OCI-M2 (cell line): ENCODE data around the gene TEAD4.

Source experiments
- DNase-seq: peaks from one replicate; lab custom pipeline; 2025; ENCODE audit not compliant: unreplicated experiment; lab: John Stamatoyannopoulos, UW

TEAD4 gene

DNA sequence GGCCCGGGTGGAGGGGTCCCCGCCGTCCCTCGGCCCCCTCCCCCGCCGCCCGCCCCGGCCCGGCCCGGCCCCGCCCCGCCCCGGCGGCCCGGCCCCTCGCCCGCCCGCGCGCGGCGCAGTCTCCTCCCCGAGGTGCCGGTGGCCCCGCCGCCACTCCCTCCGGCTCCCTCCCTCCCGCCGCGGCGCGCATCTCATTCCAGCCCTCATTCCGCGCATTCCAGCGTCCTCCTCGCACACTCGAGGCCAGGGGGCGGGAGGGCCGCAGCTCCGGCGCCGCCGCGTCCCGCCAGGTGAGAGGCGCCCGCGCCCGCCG lies at the start of gene TEAD4:
TEAD4 (plus strand) TSS at position 206 of the 313 bp plus-strand sequence.
- no peak for DNase-seq

DNA sequence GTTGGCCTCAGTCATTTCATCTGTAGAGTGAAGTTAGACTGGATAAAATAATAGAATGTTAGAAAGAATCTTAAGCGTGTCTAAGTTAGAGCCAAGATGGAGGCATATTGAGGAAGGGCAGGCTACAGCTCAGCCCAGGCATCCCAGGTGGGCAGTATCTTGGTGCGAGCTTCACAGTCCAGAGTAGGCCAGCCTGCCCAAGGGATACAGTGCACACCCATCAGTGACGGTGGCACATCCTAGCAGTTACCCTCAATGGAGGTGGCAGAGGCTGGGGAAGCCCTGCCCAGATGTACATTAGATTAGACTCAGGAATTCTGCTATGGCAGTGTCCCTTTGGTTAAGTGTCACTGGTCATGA lies 47.0 kb upstream of the TEAD4 start:
- no peak for DNase-seq

DNA sequence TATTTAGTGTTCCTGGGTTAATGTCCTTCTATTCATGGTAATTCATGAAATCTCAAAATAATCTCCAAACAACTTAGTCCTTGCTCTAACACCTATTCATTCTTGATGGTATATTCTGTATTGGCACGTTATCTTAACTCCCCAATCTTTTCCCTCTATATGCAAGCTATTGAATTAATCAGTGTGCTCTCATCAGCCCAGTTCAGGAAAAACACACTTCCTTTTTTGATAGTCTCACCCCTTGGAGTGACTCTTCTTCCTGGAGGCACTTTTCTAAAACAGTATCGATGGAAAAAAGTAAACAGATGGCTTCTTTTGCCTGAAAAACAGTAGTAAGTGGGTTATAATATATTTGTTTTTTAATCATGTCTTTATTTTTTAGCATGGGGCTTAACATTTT lies 39.9 kb upstream of the TEAD4 start:
- DNase-seq = no peak

DNA sequence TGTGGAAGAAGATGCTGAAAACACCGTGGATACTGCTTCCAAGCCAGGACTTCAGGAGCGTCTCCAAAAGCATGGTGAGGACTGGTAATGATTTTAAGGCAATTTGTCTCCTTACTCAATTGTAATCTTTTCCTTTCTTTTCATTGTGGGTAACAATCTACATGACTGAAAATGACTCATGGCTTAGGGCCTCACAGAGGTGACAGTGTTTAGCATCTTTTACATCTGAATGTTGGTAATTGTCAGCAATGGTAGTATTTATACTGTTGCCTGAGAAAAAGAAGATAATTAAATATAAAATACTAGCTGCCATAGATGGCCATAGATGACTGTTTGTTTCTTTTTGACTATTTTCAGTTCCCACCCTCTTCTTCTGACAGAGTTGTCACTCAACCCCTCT lies 36.9 kb upstream of the TEAD4 start:
- DNase-seq = no peak

DNA sequence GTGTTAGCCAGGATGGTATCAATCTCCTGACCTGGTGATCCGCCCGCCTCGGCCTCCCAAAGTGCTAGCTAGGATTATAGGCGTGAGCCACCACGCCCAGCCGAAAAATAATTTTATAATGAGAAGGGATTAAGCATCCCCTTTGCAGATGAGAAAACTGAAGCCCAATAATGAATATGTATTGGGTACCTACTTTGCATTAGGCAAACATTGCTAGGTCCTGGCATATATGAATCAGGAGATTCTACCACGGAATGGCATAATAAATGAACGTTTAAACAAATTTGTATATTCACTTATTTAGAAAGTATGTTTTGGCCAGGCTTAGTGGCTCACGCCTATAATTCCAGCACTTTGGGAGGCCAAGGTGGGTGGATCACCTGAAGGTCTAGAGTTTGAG lies 36.1 kb upstream of the TEAD4 start:
- no peak for DNase-seq

DNA sequence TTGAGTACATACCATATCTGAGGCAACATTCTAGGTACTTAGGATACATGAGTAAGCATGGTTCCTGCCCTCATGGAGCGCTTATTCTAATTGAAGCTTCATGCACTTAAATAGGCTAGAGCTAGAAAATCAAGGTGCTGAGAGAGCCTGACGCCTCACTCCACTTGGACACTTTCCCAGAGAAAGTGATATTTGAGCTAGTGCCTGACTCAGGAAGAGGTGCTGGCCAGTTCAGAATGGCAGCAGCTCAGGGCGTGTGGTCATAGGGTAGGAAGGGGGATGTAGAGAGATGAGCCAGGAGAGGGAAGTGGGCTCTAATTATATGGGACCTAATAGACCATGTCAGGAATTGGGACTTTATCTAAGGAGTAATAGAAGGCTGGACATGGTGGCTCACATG lies 35.2 kb upstream of the TEAD4 start:
- no peak for DNase-seq

DNA sequence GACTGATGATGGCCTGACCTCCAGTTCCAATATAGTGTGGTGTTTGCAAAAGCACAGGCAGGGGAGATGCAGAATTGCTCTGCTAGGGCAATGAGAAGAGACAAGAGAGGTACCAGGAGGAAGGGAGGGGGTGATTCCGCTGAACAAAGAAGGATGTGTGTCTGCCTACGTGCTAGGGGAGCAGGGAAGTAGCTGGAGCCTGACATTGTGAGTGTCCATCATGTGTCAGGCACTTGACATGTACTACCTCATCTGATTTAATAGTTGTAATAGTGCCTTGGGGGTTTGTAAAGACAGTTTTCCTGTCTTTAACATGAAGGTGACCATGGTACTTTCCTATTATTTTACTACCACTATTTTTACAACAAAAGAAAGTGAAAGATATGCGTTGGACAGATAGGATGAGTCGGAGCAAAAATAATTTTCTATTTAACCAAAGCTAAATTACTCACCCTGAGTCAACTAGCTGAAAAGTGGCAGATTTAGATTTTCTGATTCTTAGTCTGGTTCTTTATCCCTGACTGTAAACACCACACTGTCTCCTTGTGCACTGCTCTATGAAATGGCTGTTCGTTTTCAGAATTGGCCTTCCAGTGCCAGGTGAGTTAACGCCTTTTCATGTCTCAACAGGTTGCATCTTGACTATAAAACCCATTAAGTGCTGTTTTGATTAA lies 33.7 kb upstream of the TEAD4 start:
- DNase-seq = no peak

DNA sequence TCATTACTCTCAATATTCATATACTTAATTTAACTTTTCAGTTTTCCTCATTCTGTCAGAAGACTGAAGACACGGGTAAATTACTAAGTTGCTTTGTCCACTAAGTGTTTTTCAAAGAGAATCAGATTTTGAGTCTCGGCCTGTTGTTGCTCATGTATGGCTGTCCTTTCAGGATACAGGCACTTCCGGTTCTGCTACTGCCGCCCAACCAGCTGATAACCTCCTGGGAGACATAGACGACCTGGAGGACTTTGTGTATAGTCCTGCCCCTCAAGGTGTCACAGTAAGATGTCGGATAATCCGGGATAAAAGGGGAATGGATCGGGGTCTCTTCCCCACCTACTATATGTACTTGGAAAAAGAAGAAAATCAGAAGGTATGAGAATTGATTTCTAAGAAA lies 28.3 kb upstream of the TEAD4 start:
- DNase-seq = no peak

DNA sequence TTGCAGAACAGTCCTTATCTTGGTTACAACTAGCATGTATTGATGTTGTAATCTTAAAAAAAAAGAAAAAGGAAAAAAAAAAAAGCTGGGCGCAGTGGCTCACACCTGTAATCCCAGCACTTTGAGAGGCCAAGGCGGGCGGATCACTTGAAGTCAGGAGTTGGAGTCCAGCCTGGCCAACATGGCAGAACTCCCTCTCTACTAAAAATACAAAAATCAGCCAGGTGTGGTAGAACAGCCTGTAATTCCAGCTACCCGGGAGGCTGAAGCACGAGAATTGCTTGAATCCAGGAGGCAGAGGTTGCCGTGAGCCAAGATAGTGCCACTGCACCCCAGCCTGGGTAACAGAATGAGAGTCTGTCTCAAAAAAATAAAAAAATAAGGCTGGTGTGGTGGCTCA lies 25.6 kb upstream of the TEAD4 start:
- no peak for DNase-seq

DNA sequence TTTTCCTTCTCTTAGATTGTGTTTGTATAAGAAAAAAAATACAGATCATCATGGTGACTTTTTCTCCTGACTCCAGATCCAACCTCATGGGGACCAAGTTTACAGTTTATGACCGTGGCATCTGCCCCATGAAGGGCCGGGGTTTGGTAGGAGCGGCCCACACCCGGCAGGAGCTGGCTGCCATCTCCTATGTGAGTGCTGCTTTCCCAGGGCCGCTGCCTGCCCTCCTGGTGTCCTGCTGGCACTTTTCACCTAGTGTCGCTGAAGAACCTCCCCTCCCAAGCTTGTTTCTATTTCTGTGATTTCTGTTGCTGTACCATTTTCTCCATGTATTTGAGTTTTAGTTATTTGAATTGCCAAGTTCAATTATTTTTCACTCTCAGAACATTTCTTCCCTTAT lies 24.8 kb upstream of the TEAD4 start:
- DNase-seq = no peak

DNA sequence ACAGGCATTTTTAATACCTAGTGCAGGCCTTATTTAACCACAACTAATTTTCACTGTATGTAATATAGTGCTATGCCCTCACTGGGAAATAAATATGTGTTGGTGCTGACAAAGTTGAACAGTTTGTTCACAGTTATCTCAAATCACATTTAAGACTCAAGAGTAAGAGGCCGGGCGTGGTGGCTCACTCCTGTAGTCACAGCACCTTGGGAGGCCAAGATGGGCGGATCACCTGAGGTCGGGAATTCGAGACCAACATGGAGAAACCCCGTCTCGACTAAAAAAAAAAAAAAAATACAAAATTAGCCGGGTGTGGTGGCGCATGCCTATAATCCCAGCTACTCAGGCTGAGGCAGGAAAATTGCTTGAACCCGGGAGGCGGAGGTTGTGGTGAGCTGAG lies 22.9 kb upstream of the TEAD4 start:
- no peak for DNase-seq

DNA sequence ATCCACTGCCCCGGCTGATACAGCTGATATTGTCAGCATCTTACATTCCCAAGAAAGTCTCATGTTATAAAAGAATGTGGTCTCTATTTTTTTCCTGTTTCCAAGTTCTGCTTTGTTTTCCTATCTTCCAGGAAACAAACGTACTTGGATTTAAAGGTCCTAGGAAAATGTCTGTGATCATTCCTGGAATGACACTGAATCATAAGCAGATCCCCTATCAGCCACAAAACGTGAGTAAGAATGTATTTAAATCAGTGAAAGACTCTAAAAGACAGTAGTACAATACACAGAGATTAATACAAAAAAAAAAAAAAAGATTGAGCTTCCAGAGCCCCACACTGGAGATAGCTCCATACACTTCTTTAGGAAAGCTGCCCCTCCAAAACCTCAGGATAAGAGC lies 21.7 kb upstream of the TEAD4 start:
- DNase-seq = no peak

DNA sequence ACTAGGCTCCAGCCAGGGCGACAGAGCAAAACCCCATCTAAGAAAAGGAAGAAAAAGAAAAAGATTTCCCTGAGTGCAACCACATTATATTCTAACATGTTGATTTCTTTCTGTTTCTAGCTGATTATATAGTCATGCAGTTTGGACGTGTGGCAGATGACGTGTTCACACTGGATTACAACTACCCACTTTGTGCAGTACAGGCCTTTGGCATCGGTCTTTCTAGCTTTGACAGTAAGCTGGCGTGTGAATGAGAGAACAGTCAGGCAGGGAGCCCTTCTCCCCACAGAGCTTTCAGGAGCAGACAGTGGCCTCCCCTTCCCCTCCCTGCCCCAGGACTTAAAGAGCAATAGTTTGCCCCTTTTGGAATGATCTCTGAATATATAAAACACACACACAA lies 20.0 kb upstream of the TEAD4 start:
- DNase-seq = no peak

DNA sequence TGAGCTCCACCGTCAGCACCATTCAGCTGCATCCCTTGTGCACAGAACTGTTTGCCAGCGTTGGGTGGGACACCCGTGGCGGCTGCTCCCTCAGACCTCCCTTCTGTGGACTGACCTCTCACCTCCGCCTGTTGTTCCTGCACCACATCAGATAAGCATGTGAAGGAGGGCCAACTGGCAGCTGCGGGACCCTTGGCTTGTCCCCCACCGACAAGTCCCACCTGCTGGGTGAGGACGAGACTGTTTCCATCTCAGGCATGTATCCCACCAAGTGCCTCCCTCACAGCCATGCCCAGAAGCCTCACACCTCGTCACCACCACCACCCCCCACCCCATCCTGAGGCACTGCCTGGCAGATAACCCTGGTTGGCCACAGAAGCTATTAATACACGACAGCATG lies 18.6 kb upstream of the TEAD4 start:
- no peak for DNase-seq

DNA sequence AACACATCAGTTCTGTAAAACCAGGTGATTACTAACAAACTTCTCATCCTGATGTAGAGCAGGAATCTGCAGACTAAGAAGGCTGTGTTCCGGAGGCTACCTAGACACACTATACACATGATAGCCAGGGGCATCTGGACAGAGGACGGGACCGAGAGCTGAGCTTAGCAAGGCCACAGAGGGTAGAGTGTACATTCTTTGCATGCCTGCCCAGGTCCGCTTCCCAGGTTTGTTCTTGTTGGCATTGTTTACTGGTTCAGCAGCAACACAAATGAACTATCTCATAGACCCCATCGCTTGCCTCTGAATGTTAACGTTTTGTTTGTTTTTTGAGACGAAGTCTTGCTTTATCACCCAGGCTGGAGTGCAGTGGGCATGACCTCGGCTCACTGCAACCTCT lies 17.7 kb upstream of the TEAD4 start:
- no peak for DNase-seq

DNA sequence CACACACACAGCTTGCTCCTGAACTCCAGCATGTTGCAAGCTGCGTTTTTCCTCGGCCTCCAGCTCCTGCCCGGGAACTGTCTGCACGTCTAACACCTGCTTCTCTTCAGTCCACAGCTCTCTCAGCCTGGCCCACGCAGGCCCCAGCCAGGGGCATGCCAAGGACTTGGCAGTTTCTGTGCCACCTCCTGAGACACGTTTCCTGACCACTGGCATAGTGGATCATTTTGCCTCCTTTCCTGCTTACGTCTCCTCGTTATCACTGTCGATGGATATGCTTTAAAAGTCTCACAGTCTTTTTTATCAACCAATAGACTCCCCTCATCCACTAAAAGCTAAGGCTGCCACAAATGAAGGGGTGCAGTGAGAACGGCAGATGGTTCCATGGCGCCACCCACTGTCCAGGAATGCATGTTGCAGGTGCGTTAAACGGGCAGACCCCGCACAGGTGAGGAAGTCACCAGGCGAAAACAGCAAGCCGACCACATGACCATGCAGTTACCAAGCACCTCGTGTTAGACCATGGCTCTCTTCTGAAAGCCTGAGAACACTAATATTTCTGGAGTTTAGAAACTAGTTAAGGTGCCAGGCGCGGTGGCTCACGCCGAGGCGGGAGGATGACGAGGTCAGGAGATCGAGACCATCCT lies 14.7 kb upstream of the TEAD4 start:
- no peak for DNase-seq

DNA sequence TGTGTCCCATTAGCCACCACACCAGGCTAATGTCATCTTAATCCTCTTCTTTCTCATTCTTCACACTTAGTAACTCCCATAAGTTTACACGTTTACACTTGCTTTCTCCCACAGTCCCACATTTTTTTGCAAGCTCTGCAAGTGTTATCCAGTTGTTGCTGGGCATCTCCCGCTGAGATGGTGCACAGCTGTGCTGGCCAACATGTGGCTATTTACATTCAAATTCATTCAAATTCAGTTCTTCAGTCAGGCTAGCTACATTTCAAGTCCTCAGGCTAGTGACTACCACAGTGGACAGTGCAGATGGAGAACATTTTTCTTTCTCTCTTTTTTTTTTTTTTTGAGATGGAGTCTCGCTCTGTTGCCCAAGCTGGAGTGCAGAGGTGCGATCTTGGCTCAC lies 9.8 kb upstream of the TEAD4 start:
- DNase-seq = no peak

DNA sequence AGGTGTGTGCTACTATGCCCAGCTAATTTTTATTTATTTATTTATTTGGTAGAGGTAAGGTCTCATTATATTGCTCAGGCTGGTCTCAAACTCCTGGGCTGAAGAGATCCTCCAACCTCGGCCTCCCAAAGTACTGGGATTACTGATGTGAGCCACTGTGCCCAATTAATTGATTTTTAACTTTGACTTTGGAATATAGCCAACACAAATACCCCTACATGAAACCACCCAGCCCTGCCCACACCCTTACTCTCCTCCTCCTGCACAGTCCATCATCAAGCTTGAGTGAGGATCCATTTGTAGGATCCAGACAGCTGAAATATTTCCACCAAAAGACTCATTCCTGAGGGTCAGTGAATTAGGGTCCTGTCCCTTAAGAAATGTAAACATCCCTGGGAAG lies 3.3 kb upstream of the TEAD4 start:
- DNase-seq = no peak

DNA sequence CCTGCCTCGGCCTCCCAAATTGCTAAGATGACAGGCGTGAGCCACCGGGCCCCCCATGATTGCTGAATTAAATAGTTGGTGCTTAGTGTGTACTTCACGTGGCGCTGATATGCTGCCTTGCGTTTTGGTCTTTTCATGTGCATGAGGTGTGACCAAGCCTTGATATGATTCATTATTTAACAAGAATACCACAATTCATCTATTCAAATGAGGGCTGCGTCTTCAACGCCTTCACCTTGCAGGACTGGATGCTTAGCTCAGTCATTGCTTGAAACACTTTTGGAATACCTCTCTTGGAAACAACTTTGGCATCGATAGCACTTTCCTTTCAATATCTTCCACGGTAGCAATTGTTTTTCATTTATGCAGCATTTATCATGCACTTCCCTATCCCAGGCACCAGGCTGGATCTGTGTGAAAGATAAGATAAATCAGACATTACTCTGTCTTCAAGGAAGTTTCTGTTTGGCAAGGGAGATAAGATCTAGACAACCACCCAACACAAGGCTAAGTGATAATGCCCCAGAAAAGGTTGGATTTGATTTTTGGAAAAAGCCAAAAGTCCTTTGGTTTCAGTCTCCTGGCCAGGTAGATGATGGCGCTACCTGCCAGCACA lies 1.3 kb upstream of the TEAD4 start:
- DNase-seq = no peak

DNA sequence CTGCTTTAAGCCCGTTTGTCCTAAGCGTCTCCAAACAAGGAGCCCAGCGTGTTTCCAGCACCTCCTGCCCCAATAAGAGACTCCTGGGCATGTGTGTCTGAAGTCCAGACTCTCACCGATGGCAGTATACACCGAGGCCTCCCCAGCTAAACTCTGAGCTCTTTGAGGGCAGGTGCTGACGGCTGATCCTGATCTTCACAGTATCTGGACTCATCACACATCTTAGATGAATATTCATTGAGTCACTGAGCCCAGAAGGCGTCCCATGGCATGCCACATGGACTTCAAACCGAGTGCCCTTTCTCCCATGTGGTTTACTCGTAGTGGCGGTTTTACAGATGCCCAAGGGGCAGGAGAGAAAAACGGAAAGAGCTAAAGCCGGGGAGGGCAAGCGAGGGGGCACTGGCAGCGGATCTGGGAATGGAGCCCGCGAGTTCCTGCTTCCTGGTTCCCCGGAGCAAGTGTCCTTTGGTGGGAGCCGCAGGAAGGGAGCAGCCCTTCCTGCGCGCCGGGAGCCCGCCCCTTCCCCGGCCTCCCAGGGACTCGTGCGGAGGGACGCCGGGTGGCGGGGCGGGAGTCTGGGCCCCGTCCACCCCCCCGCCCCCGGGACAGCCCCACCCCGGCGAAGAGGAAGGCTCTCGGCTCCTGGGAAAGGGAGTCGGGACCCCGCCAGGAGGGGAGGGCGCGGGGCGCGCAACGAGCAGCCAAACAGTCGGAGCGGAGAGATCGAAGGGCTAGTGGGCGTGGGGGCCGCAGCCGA lies 585 bp upstream of the TEAD4 start:
- DNase-seq = no peak

DNA sequence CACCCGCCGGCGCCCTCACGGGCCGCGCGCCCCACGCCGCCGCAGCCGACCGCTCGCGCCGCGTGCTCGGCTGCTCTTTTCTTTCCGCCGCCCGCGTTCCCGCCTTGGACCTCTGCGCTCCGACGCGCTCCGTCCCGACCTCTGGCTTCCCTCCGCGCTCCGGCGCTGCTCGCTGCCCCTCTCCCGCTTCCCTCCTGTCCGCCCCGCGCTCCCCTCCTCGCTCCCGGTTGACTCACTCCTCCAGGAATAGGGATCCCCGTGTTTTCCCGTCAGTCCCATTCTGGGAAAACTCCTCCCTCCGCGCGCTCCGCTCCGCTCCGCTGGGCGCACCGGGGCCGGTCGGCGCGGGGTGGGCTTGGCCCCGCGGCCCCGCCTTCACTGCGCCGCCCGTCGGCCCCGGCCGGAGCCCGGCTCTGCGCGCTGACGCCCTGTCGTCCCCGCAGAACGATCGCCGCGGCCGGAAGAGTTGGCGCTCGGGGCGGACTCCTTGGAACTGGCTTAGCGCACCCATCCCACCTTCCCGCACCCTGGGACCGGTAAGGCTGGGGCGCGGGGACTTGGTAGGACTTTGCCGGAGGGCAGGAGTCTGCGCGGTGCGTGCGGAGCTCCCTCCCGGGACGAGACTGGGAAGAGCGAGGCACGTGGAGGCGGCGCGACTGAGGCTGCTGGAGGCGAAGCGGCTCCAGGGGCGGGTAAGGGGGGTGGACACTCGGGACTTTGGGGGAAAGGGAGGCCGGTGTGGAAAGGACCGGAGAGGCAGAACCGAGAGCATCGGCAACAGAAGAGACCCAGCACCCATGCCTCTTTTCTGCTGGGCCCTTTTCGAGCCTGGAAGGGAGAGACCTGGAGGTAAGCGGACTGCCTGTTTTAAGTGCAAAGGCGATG lies 550 bp downstream of the TEAD4 start:
- no peak for DNase-seq
